Activated T-helper 1 cell treated with anti-CD3 and anti-CD28 coated beads, Interleukin-12 subunit alpha, Interleukin-12 subunit beta, Interleukin-2, Interleukin-4 antibody, amounts not matched to agents 30 ng/mL and 10 ng/mL and 1 ng/mL, durations not matched to agents 14 hours and 24 hours and 36 hours (primary cell): ENCODE measurements around the gene TRIO. TPM values are rescaled to one million over a fixed set of nuclear protein-coding genes. Genes with fewer than 3 reads are reported as not detected.

Experiments
- DNase-seq: peaks from one replicate; pipeline ENCODE4 v3.0.0; 2021; ENCODE audit warnings: low spot score
- H3K27ac Mint-ChIP-seq: one replicate; pipeline ENCODE4 v1.8.0; 2021; ENCODE audit warnings: mild to moderate bottlenecking, mixed read lengths
- H3K27me3 Mint-ChIP-seq: one replicate; pipeline ENCODE4 v1.8.0; 2022; ENCODE audit warnings: mild to moderate bottlenecking, moderate library complexity, mixed read lengths; ENCODE audit not compliant: insufficient read depth
- H3K36me3 Mint-ChIP-seq: one replicate; pipeline ENCODE4 v1.8.0; 2021; ENCODE audit warnings: low read depth, mixed read lengths
- H3K4me1 Mint-ChIP-seq: one replicate; pipeline ENCODE4 v1.8.0; 2021; ENCODE audit warnings: low read depth, mixed read lengths
- H3K4me3 Mint-ChIP-seq: one replicate; pipeline ENCODE4 v1.8.0; 2021; ENCODE audit warnings: mild to moderate bottlenecking, moderate library complexity, mixed read lengths
- H3K9me3 Mint-ChIP-seq: one replicate; pipeline ENCODE4 v1.8.0; 2021; ENCODE audit warnings: mixed read lengths
- intact Hi-C: fragments of 100-400 bp; cut with micrococcal nuclease; formaldehyde crosslinking; loops from one replicate; pipeline ENCODE4 v1.15.1; 2024
- total RNA-seq: library from RNA; stranded (reverse); gene quantifications from 2 replicates; pipeline ENCODE4 v1.2.3, GENCODE V29; 2022

TRIO gene
- total RNA-seq, 1 donor from 2014 or later: 11.4 TPM

GRCh38 chr5:14110680-14111079, 32.5 kb upstream of the TRIO start:
- intact Hi-C loops: no loop called here
- Mint-ChIP-seq H3K4me3 (no peak overlapping the region), H3K9me3 (no peaks in the 10 kb centered on the region), H3K27me3 (peaks cover 7% of the 10 kb centered on the region), H3K4me1 (peaks cover 26% of the 10 kb centered on the region), H3K27ac (no peak overlapping the region), H3K36me3 (no peaks in the 10 kb centered on the region)
- no peak for DNase-seq

- Mint-ChIP-seq H3K27me3 (peaks cover 2% of the 10 kb centered on the region), H3K4me1 (peaks cover 12% of the 10 kb centered on the region), H3K36me3 (no peaks in the 10 kb centered on the region), H3K27ac (no peak overlapping the region), H3K9me3 (no peaks in the 10 kb centered on the region), H3K4me3 (no peak overlapping the region)
- no peak for DNase-seq
- intact Hi-C loops: no loop called here
These were observed 30.0 kb upstream of the TRIO start for GRCh38 chr5:14112998-14113652.

GRCh38 chr5:14114615-14115251, 28.4 kb upstream of the TRIO start:
- Mint-ChIP-seq H3K4me1 (no peaks in the 10 kb centered on the region), H3K36me3 (no peaks in the 10 kb centered on the region), H3K9me3 (no peaks in the 10 kb centered on the region), H3K4me3 (no peak overlapping the region), H3K27ac (no peak overlapping the region), H3K27me3 (no peaks in the 10 kb centered on the region)
- intact Hi-C loops: no loop called here
- no peak for DNase-seq

- H3K4me1 Mint-ChIP-seq: no peaks in the 10 kb centered on the region
- no peak for DNase-seq
- H3K9me3 Mint-ChIP-seq: no peaks in the 10 kb centered on the region
- no peaks in the 10 kb centered on the region for H3K27me3 Mint-ChIP-seq
- H3K4me3 Mint-ChIP-seq: no peak overlapping the region
- intact Hi-C loops: no loop called here
- no peak overlapping the region for H3K27ac Mint-ChIP-seq
- H3K36me3 Mint-ChIP-seq: no peaks in the 10 kb centered on the region
These were observed 27.7 kb upstream of the TRIO start for GRCh38 chr5:14115323-14115895.

GRCh38 chr5:14118551-14119320, 24.4 kb upstream of the TRIO start:
- H3K4me3 Mint-ChIP-seq: no peak overlapping the region
- intact Hi-C loops: no loop called here
- no peak for DNase-seq
- no peaks in the 10 kb centered on the region for H3K4me1 Mint-ChIP-seq
- no peaks in the 10 kb centered on the region for H3K9me3 Mint-ChIP-seq
- no peaks in the 10 kb centered on the region for H3K27me3 Mint-ChIP-seq
- no peaks in the 10 kb centered on the region for H3K36me3 Mint-ChIP-seq
- no peak overlapping the region for H3K27ac Mint-ChIP-seq

- Mint-ChIP-seq H3K36me3 (no peaks in the 10 kb centered on the region), H3K27ac (no peak overlapping the region), H3K4me1 (no peaks in the 10 kb centered on the region), H3K9me3 (no peaks in the 10 kb centered on the region), H3K27me3 (no peaks in the 10 kb centered on the region), H3K4me3 (no peak overlapping the region)
- DNase-seq: no peak
- intact Hi-C loops: no loop called here
These were observed 23.0 kb upstream of the TRIO start for GRCh38 chr5:14120176-14120575.

GRCh38 chr5:14121552-14121951, 21.6 kb upstream of the TRIO start:
- Mint-ChIP-seq H3K4me3 (no peak overlapping the region), H3K4me1 (no peaks in the 10 kb centered on the region), H3K27me3 (no peaks in the 10 kb centered on the region), H3K27ac (no peak overlapping the region), H3K36me3 (no peaks in the 10 kb centered on the region), H3K9me3 (no peaks in the 10 kb centered on the region)
- intact Hi-C loops: no loop called here
- DNase-seq: no peak

GRCh38 chr5:14122089-14122488, 21.1 kb upstream of the TRIO start:
- H3K27me3 Mint-ChIP-seq: no peaks in the 10 kb centered on the region
- no peaks in the 10 kb centered on the region for H3K9me3 Mint-ChIP-seq
- H3K36me3 Mint-ChIP-seq: no peaks in the 10 kb centered on the region
- H3K27ac Mint-ChIP-seq: no peak overlapping the region
- intact Hi-C loops: no loop called here
- H3K4me1 Mint-ChIP-seq: no peaks in the 10 kb centered on the region
- H3K4me3 Mint-ChIP-seq: no peak overlapping the region
- DNase-seq: no peak

- Mint-ChIP-seq H3K4me3 (no peak overlapping the region), H3K9me3 (no peaks in the 10 kb centered on the region), H3K27ac (no peak overlapping the region), H3K36me3 (no peaks in the 10 kb centered on the region), H3K27me3 (no peaks in the 10 kb centered on the region), H3K4me1 (no peaks in the 10 kb centered on the region)
- intact Hi-C loops: no loop called here
- no peak for DNase-seq
These were observed 19.6 kb upstream of the TRIO start for GRCh38 chr5:14123551-14123950.

- intact Hi-C loops: no loop called here
- Mint-ChIP-seq H3K9me3 (no peaks in the 10 kb centered on the region), H3K36me3 (no peaks in the 10 kb centered on the region), H3K27me3 (peaks cover 3% of the 10 kb centered on the region), H3K4me3 (no peak overlapping the region), H3K4me1 (no peaks in the 10 kb centered on the region), H3K27ac (no peak overlapping the region)
- no peak for DNase-seq
These were observed 19.1 kb upstream of the TRIO start for GRCh38 chr5:14123974-14124482.

GRCh38 chr5:14125262-14125661, 17.9 kb upstream of the TRIO start:
- peaks cover 6% of the 10 kb centered on the region for H3K27me3 Mint-ChIP-seq

GRCh38 chr5:14127587-14127986, 15.6 kb upstream of the TRIO start:
- intact Hi-C loops: no loop called here
- H3K9me3 Mint-ChIP-seq: no peaks in the 10 kb centered on the region
- H3K4me1 Mint-ChIP-seq: no peaks in the 10 kb centered on the region
- peaks cover 10% of the 10 kb centered on the region for H3K27me3 Mint-ChIP-seq
- H3K27ac Mint-ChIP-seq: no peak overlapping the region
- no peak overlapping the region for H3K4me3 Mint-ChIP-seq
- H3K36me3 Mint-ChIP-seq: no peaks in the 10 kb centered on the region
- no peak for DNase-seq

More at GRCh38 chr5:14125262-14125661, 17.9 kb upstream of the TRIO start:
- Mint-ChIP-seq H3K36me3 (no peaks in the 10 kb centered on the region), H3K27ac (no peak overlapping the region), H3K4me3 (no peak overlapping the region), H3K4me1 (no peaks in the 10 kb centered on the region), H3K9me3 (no peaks in the 10 kb centered on the region)
- intact Hi-C loops: no loop called here
- no peak for DNase-seq

- Mint-ChIP-seq H3K4me1 (no peaks in the 10 kb centered on the region), H3K27ac (no peak overlapping the region), H3K9me3 (no peaks in the 10 kb centered on the region), H3K4me3 (no peak overlapping the region), H3K36me3 (no peaks in the 10 kb centered on the region), H3K27me3 (peaks cover 10% of the 10 kb centered on the region)
- intact Hi-C loops: no loop called here
- DNase-seq: no peak
These were observed 15.1 kb upstream of the TRIO start for GRCh38 chr5:14128079-14128478.
